Panc1 (cell line): ENCODE measurements around the gene ADSS1. TPM values are rescaled to one million over a fixed set of nuclear protein-coding genes. Genes with fewer than 3 reads are reported as not detected.

Experiments
- ATAC-seq: fragments of 200-7000 bp; cut with Tn5 transposase; 2 replicates; pipeline ENCODE4 v1.9.1; 2020; ENCODE audit warnings: mild to moderate bottlenecking, moderate library complexity
- BruUV-seq: library from RNA; stranded (reverse); fragments of 400-500 nt; replicated peaks from 2 replicates; lab custom pipeline; 2021; lab: Mats Ljungman, UMichigan
- CTCF ChIA-PET: fragments of 300-600 bp; sonication (Branson Sonifier 250); formaldehyde crosslinking; loops from one replicate; lab custom pipeline; 2022; ENCODE audit warnings: antibody characterized with exemption; lab: Charles Lee
- POLR2A ChIA-PET: fragments of 300-600 bp; sonication (Branson Sonifier 250); formaldehyde crosslinking; loops from one replicate; lab custom pipeline; 2022; ENCODE audit warnings: antibody characterized with exemption; lab: Charles Lee
- DNase-seq: peaks from one replicate; pipeline ENCODE4 v3.0.0-alpha.2; 2010; ENCODE audit warnings: low read depth, low spot score
- H3K27ac ChIP-seq: 2 replicates; pipeline ENCODE4 v1.5.1; 2011; ENCODE audit warnings: mild to moderate bottlenecking, low read length, inconsistent platforms
- H3K27me3 ChIP-seq: fragments of 200-500 bp; sonication (Bioruptor generic); 2 replicates; pipeline ENCODE4 v1.6.0; 2014; ENCODE audit warnings: low read length, inconsistent platforms; ENCODE audit not compliant: control insufficient read depth, insufficient read depth
- H3K36me3 ChIP-seq: fragments of 200-500 bp; sonication (Bioruptor generic); 2 replicates; pipeline ENCODE4 v1.5.1; 2014; ENCODE audit warnings: inconsistent platforms, mild to moderate bottlenecking, low read length, moderate library complexity; ENCODE audit not compliant: control insufficient read depth, insufficient read depth
- H3K4me1 ChIP-seq: 2 replicates; pipeline ENCODE4 v1.5.1; 2011; ENCODE audit warnings: inconsistent platforms, mild to moderate bottlenecking, low read length, moderate library complexity; ENCODE audit not compliant: control insufficient read depth, insufficient read depth
- H3K4me3 ChIP-seq, 2 experiments: 2 replicates each; pipeline ENCODE4 v1.5.1; 2011 to 2012; ENCODE audit warnings: low read depth in 2 of 2, low read length in 2 of 2, mild to moderate bottlenecking in 2 of 2, inconsistent platforms in 1 of 2, moderate library complexity in 1 of 2
- H3K9me3 ChIP-seq: fragments of 200-500 bp; sonication (Bioruptor generic); 2 replicates; pipeline ENCODE4 v1.5.1; 2014; ENCODE audit warnings: low read depth, mild to moderate bottlenecking, inconsistent platforms, low read length, moderate library complexity; ENCODE audit not compliant: control insufficient read depth, insufficient read depth
- POLR2AphosphoS5 ChIP-seq: IDR thresholded peaks from 2 replicates; pipeline ENCODE4 v1.6.1; 2012; ENCODE audit warnings: mild to moderate bottlenecking, low read depth, low read length, moderate library complexity
- SIN3A ChIP-seq: IDR thresholded peaks from 2 replicates; pipeline ENCODE4 v1.6.1; 2012; ENCODE audit warnings: low read depth, mild to moderate bottlenecking, low read length, moderate library complexity, borderline replicate concordance; ENCODE audit not compliant: insufficient read depth
- TCF7L2 ChIP-seq: IDR thresholded peaks from 2 replicates; pipeline ENCODE4 v1.6.1; 2011; ENCODE audit warnings: mild to moderate bottlenecking, low read depth, low read length, inconsistent platforms
- in situ Hi-C: cut with HindIII; loops from 2 replicates; pipeline ENCODE4 v1.10.0; 2016; ENCODE audit warnings: low sequenced_read_pairs, low pct_unique_long_range_greater_than_20kb
- intact Hi-C: fragments of 100-400 bp; cut with micrococcal nuclease; formaldehyde crosslinking; loops from one replicate; pipeline ENCODE4 v1.10.0; 2022; ENCODE audit not compliant: unreplicated experiment
- total RNA-seq: library from RNA; stranded (reverse); gene quantifications from one replicate; pipeline ENCODE4 v1.2.1, GENCODE V29; 2021; ENCODE audit not compliant: unreplicated experiment
- TF ChIP-seq, protein P1 (sequence below), 2 experiments: IDR thresholded peaks; 2 replicates each; pipeline ENCODE4 v1.6.1; 2011 to 2012; ENCODE audit warnings: low read depth in 2 of 2, control low read depth in 1 of 2, low read length in 1 of 2, mild to moderate bottlenecking in 1 of 2, moderate library complexity in 1 of 2; ENCODE audit not compliant: insufficient read depth in 1 of 2
- TF ChIP-seq, protein P2 (sequence below): fragments of 450-650 bp; IDR thresholded peaks from 2 replicates; pipeline ENCODE4 v1.5.1; 2017; ENCODE audit warnings: mild to moderate bottlenecking

The ADSS1 gene
- total RNA-seq, 1 experiment from 2014 or later: 9.4 TPM

DNA sequence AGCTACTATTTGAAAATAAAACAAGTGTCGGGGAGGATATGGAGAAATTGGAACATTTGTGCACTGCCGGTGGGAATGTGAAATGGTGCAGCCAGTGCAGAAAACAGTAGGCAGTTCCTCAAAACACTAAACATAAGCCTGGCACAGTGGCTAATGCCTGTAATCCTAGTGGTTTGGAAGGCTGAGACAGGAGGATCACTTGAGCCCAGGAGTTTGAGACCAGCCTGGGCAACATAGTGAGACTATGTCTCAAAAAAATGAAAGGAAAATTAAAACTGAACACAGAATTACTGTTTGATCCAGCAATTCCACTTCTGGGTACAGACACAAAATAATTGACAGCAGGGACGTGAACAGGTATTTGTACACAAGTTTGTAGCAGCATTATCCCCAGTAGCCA, 41.5 kb downstream of the ADSS1 start:
- no TSS peak for BruUV-seq
- Histone ChIP-seq H3K27ac (no peak overlapping the region), H3K4me3 (no peak overlapping the region), H3K27me3 (no peaks in the 10 kb centered on the region), H3K4me1 (peaks cover 17% of the 10 kb centered on the region), H3K36me3 (no peaks in the 10 kb centered on the region), H3K9me3 (no peaks in the 10 kb centered on the region)
- TF ChIP-seq SIN3A (no peak), POLR2AphosphoS5 (no peak), TCF7L2 (no peak)
- TF ChIP-seq, protein P1, sequence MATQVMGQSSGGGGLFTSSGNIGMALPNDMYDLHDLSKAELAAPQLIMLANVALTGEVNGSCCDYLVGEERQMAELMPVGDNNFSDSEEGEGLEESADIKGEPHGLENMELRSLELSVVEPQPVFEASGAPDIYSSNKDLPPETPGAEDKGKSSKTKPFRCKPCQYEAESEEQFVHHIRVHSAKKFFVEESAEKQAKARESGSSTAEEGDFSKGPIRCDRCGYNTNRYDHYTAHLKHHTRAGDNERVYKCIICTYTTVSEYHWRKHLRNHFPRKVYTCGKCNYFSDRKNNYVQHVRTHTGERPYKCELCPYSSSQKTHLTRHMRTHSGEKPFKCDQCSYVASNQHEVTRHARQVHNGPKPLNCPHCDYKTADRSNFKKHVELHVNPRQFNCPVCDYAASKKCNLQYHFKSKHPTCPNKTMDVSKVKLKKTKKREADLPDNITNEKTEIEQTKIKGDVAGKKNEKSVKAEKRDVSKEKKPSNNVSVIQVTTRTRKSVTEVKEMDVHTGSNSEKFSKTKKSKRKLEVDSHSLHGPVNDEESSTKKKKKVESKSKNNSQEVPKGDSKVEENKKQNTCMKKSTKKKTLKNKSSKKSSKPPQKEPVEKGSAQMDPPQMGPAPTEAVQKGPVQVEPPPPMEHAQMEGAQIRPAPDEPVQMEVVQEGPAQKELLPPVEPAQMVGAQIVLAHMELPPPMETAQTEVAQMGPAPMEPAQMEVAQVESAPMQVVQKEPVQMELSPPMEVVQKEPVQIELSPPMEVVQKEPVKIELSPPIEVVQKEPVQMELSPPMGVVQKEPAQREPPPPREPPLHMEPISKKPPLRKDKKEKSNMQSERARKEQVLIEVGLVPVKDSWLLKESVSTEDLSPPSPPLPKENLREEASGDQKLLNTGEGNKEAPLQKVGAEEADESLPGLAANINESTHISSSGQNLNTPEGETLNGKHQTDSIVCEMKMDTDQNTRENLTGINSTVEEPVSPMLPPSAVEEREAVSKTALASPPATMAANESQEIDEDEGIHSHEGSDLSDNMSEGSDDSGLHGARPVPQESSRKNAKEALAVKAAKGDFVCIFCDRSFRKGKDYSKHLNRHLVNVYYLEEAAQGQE (IDR thresholded peaks at IDR 0.05; ENCODE audit: insufficient read depth in 1 of 2, low read depth in 2 of 2, low read length in 1 of 2): no peak
- TF ChIP-seq, protein P2, sequence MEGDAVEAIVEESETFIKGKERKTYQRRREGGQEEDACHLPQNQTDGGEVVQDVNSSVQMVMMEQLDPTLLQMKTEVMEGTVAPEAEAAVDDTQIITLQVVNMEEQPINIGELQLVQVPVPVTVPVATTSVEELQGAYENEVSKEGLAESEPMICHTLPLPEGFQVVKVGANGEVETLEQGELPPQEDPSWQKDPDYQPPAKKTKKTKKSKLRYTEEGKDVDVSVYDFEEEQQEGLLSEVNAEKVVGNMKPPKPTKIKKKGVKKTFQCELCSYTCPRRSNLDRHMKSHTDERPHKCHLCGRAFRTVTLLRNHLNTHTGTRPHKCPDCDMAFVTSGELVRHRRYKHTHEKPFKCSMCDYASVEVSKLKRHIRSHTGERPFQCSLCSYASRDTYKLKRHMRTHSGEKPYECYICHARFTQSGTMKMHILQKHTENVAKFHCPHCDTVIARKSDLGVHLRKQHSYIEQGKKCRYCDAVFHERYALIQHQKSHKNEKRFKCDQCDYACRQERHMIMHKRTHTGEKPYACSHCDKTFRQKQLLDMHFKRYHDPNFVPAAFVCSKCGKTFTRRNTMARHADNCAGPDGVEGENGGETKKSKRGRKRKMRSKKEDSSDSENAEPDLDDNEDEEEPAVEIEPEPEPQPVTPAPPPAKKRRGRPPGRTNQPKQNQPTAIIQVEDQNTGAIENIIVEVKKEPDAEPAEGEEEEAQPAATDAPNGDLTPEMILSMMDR: no peak
- in situ Hi-C loops (no loop called here), intact Hi-C loops (loop anchor here (5.0 kb wide), 1 partner anchor 62 kb away; no protein-coding TSS in a partner anchor)
- no peak for ATAC-seq
- DNase-seq: no peak
- POLR2A ChIA-PET: interaction anchor here (0.6 to 0.7 kb wide), 2 partner anchors 130 to 269 kb away, joined by 3 read pairs; no protein-coding TSS in a partner anchor
- CTCF ChIA-PET: no interaction called here

DNA sequence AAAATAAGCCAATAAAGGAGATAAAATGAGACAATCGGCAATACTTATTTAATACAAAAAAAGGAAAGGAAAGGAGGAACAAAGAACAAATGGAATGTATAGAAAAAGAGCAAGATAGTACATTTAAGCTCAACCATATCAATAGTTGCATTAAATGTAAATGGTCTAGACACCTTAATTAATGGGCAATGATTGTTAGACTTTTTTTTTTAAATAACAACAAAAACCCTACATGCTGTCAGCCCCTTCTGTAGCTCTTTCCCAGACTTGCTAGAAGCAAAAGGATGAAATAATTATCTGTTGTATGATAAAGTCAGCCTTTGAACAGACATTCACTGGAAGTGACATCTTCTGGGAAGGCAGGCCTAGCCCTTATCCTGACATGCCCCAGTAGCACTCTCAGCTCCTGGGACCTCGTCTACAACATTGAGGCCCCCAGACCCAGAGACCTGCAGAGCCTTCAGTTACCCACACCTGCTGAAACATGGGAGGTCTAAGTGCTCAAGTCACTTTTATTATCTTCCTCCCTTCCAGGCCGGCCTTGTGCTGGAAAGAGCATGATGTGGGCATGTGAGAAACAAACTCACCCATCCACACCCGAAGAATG, 42.3 kb downstream of the ADSS1 start:
- peaks cover 18% of the 10 kb centered on the region for H3K4me1 ChIP-seq
- H3K36me3 ChIP-seq: no peaks in the 10 kb centered on the region; the same call in 1 of the 2 replicates
- DNase-seq (no peak), ATAC-seq (no peak)
- ChIA-PET POLR2A (interaction anchor here (0.7 kb wide), 1 partner anchor 129 kb away, joined by 3 read pairs; no protein-coding TSS in a partner anchor), CTCF (no interaction called here)
- in situ Hi-C loops (no loop called here), intact Hi-C loops (loop anchor here (5.0 kb wide), 1 partner anchor 61 kb away; no protein-coding TSS in a partner anchor)
- no peak overlapping the region for H3K27ac ChIP-seq
- no peak overlapping the region for H3K4me3 ChIP-seq
- TF ChIP-seq SIN3A (no peak), TCF7L2 (no peak), POLR2AphosphoS5 (no peak)
- TF ChIP-seq, protein P2: no peak
- TF ChIP-seq, protein P1 (IDR thresholded peaks at IDR 0.05; ENCODE audit: insufficient read depth in 1 of 2, low read depth in 2 of 2, low read length in 1 of 2): no peak
- no peaks in the 10 kb centered on the region for H3K9me3 ChIP-seq
- BruUV-seq: no TSS peak
- H3K27me3 ChIP-seq: no peaks in the 10 kb centered on the region
